H9 (cell line): ENCODE data around the gene MIB2. TPM values are rescaled to one million over a fixed set of nuclear protein-coding genes. Genes with fewer than 3 reads are reported as not detected.

Experiments used
- DNase-seq: peaks from one replicate; pipeline ENCODE4 v3.0.0-alpha.2; 2017
- H2AFZ ChIP-seq: one replicate; pipeline ENCODE4 v1.6.1; 2013; ENCODE audit warnings: mild to moderate bottlenecking, low read length, control low read depth, moderate library complexity
- H2AK5ac ChIP-seq: 2 replicates; pipeline ENCODE4 v1.6.1; 2013; ENCODE audit warnings: low read length, control low read depth, mixed read lengths; ENCODE audit not compliant: insufficient read length
- H2BK120ac ChIP-seq: one replicate; pipeline ENCODE4 v1.6.1; 2013; ENCODE audit warnings: low read depth, mild to moderate bottlenecking, low read length, control low read depth, inconsistent platforms; ENCODE audit not compliant: poor library complexity, severe bottlenecking
- H2BK12ac ChIP-seq: 2 replicates; pipeline ENCODE4 v1.6.1; 2013; ENCODE audit warnings: low read length, control low read depth, mixed read lengths, low read depth; ENCODE audit not compliant: insufficient read length
- H2BK15ac ChIP-seq: 2 replicates; pipeline ENCODE4 v1.6.1; 2013; ENCODE audit warnings: low read depth, low read length, control low read depth
- H2BK20ac ChIP-seq: one replicate; pipeline ENCODE4 v1.6.1; 2013; ENCODE audit warnings: low read depth, mild to moderate bottlenecking, low read length, control low read depth, inconsistent platforms; ENCODE audit not compliant: poor library complexity, severe bottlenecking
- H2BK5ac ChIP-seq: 2 replicates; pipeline ENCODE4 v1.6.1; 2013; ENCODE audit warnings: low read length, control low read depth, mixed read lengths; ENCODE audit not compliant: insufficient read length
- H3K14ac ChIP-seq: 2 replicates; pipeline ENCODE4 v1.6.1; 2013; ENCODE audit warnings: low read length, control low read depth; ENCODE audit not compliant: insufficient read depth
- H3K18ac ChIP-seq: 2 replicates; pipeline ENCODE4 v1.6.1; 2013; ENCODE audit warnings: low read depth, mild to moderate bottlenecking, mixed read lengths, low read length, control low read depth; ENCODE audit not compliant: insufficient read length
- H3K23ac ChIP-seq: 2 replicates; pipeline ENCODE4 v1.6.1; 2013; ENCODE audit warnings: low read length, control low read depth, mixed read lengths, low read depth; ENCODE audit not compliant: insufficient read length
- H3K23me2 ChIP-seq: 2 replicates; pipeline ENCODE4 v1.6.1; 2013; ENCODE audit warnings: low read depth, mild to moderate bottlenecking, mixed read lengths, low read length, control low read depth; ENCODE audit not compliant: insufficient read length, poor library complexity, severe bottlenecking
- H3K27ac ChIP-seq: 2 replicates; pipeline ENCODE4 v1.5.1; 2013; ENCODE audit warnings: low read length, control low read depth, mixed read lengths, low read depth; ENCODE audit not compliant: insufficient read length
- H3K27me3 ChIP-seq: 2 replicates; pipeline ENCODE4 v1.6.1; 2013; ENCODE audit warnings: low read length, control low read depth, inconsistent platforms; ENCODE audit not compliant: insufficient read depth
- H3K4ac ChIP-seq: 2 replicates; pipeline ENCODE4 v1.6.1; 2013; ENCODE audit warnings: low read depth, mild to moderate bottlenecking, control low read depth, inconsistent platforms, low read length, moderate library complexity
- H3K4me1 ChIP-seq: 2 replicates; pipeline ENCODE4 v1.6.1; 2013; ENCODE audit warnings: low read length, control low read depth, inconsistent platforms; ENCODE audit not compliant: insufficient read depth
- H3K4me2 ChIP-seq: 2 replicates; pipeline ENCODE4 v1.6.1; 2013; ENCODE audit warnings: low read length, control low read depth, mixed read lengths; ENCODE audit not compliant: insufficient read length, insufficient read depth
- H3K56ac ChIP-seq: 2 replicates; pipeline ENCODE4 v1.6.1; 2013; ENCODE audit warnings: low read depth, mild to moderate bottlenecking, mixed read lengths, low read length, control low read depth; ENCODE audit not compliant: insufficient read length
- H3K79me1 ChIP-seq: 2 replicates; pipeline ENCODE4 v1.6.1; 2013; ENCODE audit warnings: low read depth, mild to moderate bottlenecking, moderate library complexity, low read length, control low read depth, inconsistent platforms; ENCODE audit not compliant: insufficient read depth, poor library complexity, severe bottlenecking
- H3K79me2 ChIP-seq: 2 replicates; pipeline ENCODE4 v1.6.1; 2013; ENCODE audit warnings: low read length, control low read depth, inconsistent platforms; ENCODE audit not compliant: insufficient read depth
- H3K9ac ChIP-seq: 2 replicates; pipeline ENCODE4 v1.6.1; 2013; ENCODE audit warnings: low read length, control low read depth, mixed read lengths; ENCODE audit not compliant: insufficient read length; ENCODE audit errors: extremely low read depth
- H3K9me3 ChIP-seq: one replicate; pipeline ENCODE4 v1.6.1; 2013; ENCODE audit warnings: low read depth, low read length, inconsistent platforms; ENCODE audit not compliant: control insufficient read depth
- H3T11ph ChIP-seq: one replicate; pipeline ENCODE4 v1.6.1; 2013; ENCODE audit warnings: mild to moderate bottlenecking, low read length, control low read depth, inconsistent platforms
- H4K20me1 ChIP-seq: one replicate; pipeline ENCODE4 v1.6.1; 2013; ENCODE audit not compliant: control insufficient read depth, insufficient read length, insufficient read depth
- H4K5ac ChIP-seq: 2 replicates; pipeline ENCODE4 v1.6.1; 2013; ENCODE audit warnings: low read depth, mild to moderate bottlenecking, mixed read lengths, low read length, control low read depth; ENCODE audit not compliant: insufficient read length
- H4K8ac ChIP-seq: replicated peaks from 2 replicates; pipeline ENCODE4 v1.6.1; 2013; ENCODE audit warnings: low read length, control low read depth, mixed read lengths, low read depth; ENCODE audit not compliant: insufficient read length
- H4K91ac ChIP-seq: 2 replicates; pipeline ENCODE4 v1.6.1; 2013; ENCODE audit warnings: low read depth, mild to moderate bottlenecking, moderate library complexity, mixed read lengths, low read length, control low read depth; ENCODE audit not compliant: insufficient read length
- H3K27ac Mint-ChIP-seq, 3 experiments: 2 replicates in 2 of 3; 3 replicates in 1 of 3; pipeline ENCODE4 v1.8.0; 2020 to 2021; ENCODE audit warnings: mixed read lengths in 3 of 3, mild to moderate bottlenecking in 1 of 3, moderate library complexity in 1 of 3
- H3K27me3 Mint-ChIP-seq: 2 replicates; pipeline ENCODE4 v1.8.0; 2021; ENCODE audit warnings: low read depth, mild to moderate bottlenecking, moderate library complexity, mixed read lengths
- H3K36me3 Mint-ChIP-seq, 3 experiments: 2 replicates in 2 of 3; 3 replicates in 1 of 3; pipeline ENCODE4 v1.8.0; 2020 to 2021; ENCODE audit warnings: low read depth in 3 of 3, mixed read lengths in 3 of 3; ENCODE audit not compliant: insufficient read depth in 1 of 3
- H3K4me1 Mint-ChIP-seq, 2 experiments: 2 replicates each; pipeline ENCODE4 v1.8.0; 2020; ENCODE audit warnings: mixed read lengths in 2 of 2
- H3K4me3 Mint-ChIP-seq, 2 experiments: 2 replicates in 1 of 2; 3 replicates in 1 of 2; pipeline ENCODE4 v1.8.0; 2020 to 2021; ENCODE audit warnings: mild to moderate bottlenecking in 2 of 2, mixed read lengths in 2 of 2, moderate library complexity in 1 of 2
- H3K9me3 Mint-ChIP-seq, 2 experiments: 2 replicates in 1 of 2; 3 replicates in 1 of 2; pipeline ENCODE4 v1.8.0; 2020; ENCODE audit warnings: mild to moderate bottlenecking in 2 of 2, mixed read lengths in 2 of 2, moderate library complexity in 1 of 2
- CTCF ChIP-seq: fragments of 200-600 bp; sonication (generic); conservative IDR thresholded peaks from 3 replicates; pipeline ENCODE4 v1.8.0; 2021; ENCODE audit warnings: antibody characterized with exemption, mild to moderate bottlenecking
- WGBS: extraction: QIAGEN DNeasy Blood & Tissue Kit; methylation state at CpG from one replicate; pipeline ENCODE4 v1.1.7; 2013; ENCODE audit warnings: missing lambda C conversion rate, low lambda C conversion rate, mixed read lengths; ENCODE audit not compliant: insufficient read length; ENCODE audit errors: extremely low coverage; 5-methylcytosine and 5-hydroxymethylcytosine counted together
- total RNA-seq: library from RNA; stranded (reverse); gene quantifications from 2 replicates; pipeline ENCODE4 v1.2.1, GENCODE V29; 2021

MIB2 gene
- total RNA-seq, 1 experiment from 2014 or later: 77.8 TPM

GRCh38 chr1:1602304-1602967 lies 12.9 kb upstream of the MIB2 start:
- Histone ChIP-seq H2AK5ac (no peak overlapping the region), H2BK15ac (no peak overlapping the region), H4K91ac (no peak overlapping the region), H2BK12ac (no peak overlapping the region), H3K79me2 (no peaks in the 10 kb centered on the region), H2AFZ (no peak overlapping the region), H3K27me3 (no peaks in the 10 kb centered on the region; the same call in 1 of the 2 replicates), H3T11ph (no peak overlapping the region), H4K5ac (no peak overlapping the region), H3K23ac (no peak overlapping the region), H2BK20ac (no peak overlapping the region), H3K4me2 (no peak overlapping the region), H3K14ac (no peak overlapping the region), H4K8ac (no peak overlapping the region), H3K79me1 (no peaks in the 10 kb centered on the region), H3K56ac (no peak overlapping the region), H3K23me2 (peaks cover 8% of the 10 kb centered on the region), H4K20me1 (no peaks in the 10 kb centered on the region), H3K18ac (no peak overlapping the region), H3K4me1 (no peaks in the 10 kb centered on the region), H2BK120ac (no peak overlapping the region), H3K27ac (no peak overlapping the region), H3K9me3 (no peaks in the 10 kb centered on the region), H3K9ac (no peak overlapping the region), H3K4ac (no peak overlapping the region), H2BK5ac (no peak overlapping the region)
- TF ChIP-seq CTCF: no peak
- no peak overlapping the region for H3K4me3 Mint-ChIP-seq
- no peaks in the 10 kb centered on the region for H3K9me3 Mint-ChIP-seq
- no peak for DNase-seq
- WGBS: no CpG with 5 or more reads among the region's 18 CpGs
- H3K4me1 Mint-ChIP-seq: peaks cover 4 to 12% of the 10 kb centered on the region in 2 experiments
- H3K27ac Mint-ChIP-seq: peak overlapping the region in 1 of 3 experiments; percentile 32; a peak in 1 of 7 replicates
- peaks cover 61% of the 10 kb centered on the region for H3K27me3 Mint-ChIP-seq
- no peaks in the 10 kb centered on the region for H3K36me3 Mint-ChIP-seq
